HG03039 (cell line): ENCODE results near the gene RCAN2.
"Not testable (repeated sequence)": the region's sequence is repeated elsewhere in the genome, so short reads cannot be mapped to it uniquely, and the experiment has no call there.

ENCODE experiments used
- ATAC-seq: cut with Tn5 transposase; IDR thresholded peaks from one replicate; pipeline ENCODE4 v1.9.1; 2021; ENCODE audit warnings: mild to moderate bottlenecking, moderate library complexity; ENCODE audit not compliant: unreplicated experiment

The RCAN2 gene

GRCh38 chr6:46340246-46340645 is 151.0 kb downstream of the RCAN2 start:
- no peak for ATAC-seq

- peak; percentile 62 for ATAC-seq
Observed at GRCh38 chr6:46338131-46338530, 153.1 kb downstream of the RCAN2 start.

GRCh38 chr6:46334442-46334841 is 156.8 kb downstream of the RCAN2 start:
- ATAC-seq: no peak

GRCh38 chr6:46333481-46333880 is 157.8 kb downstream of the RCAN2 start:
- no peak for ATAC-seq

GRCh38 chr6:46332448-46332847 is 158.8 kb downstream of the RCAN2 start:
- not testable (repeated sequence) for ATAC-seq

GRCh38 chr6:46331461-46331860 is 159.8 kb downstream of the RCAN2 start:
- ATAC-seq: no peak

- ATAC-seq: no peak
Observed at GRCh38 chr6:46329568-46329967, 161.7 kb downstream of the RCAN2 start.

GRCh38 chr6:46327779-46328178 is 163.5 kb downstream of the RCAN2 start:
- ATAC-seq: no peak

- ATAC-seq: no peak
Observed at GRCh38 chr6:46325561-46326530, 165.4 kb downstream of the RCAN2 start.

GRCh38 chr6:46324706-46325105 is 166.5 kb downstream of the RCAN2 start:
- ATAC-seq: no peak

GRCh38 chr6:46323966-46324622 is 167.2 kb downstream of the RCAN2 start:
- ATAC-seq: no peak

- no peak for ATAC-seq
Observed at GRCh38 chr6:46323312-46323965, 167.8 kb downstream of the RCAN2 start.

GRCh38 chr6:46320505-46320904 is 170.7 kb downstream of the RCAN2 start:
- no peak for ATAC-seq

- ATAC-seq: no peak
Observed at GRCh38 chr6:46315589-46315988, 175.7 kb downstream of the RCAN2 start.

GRCh38 chr6:46312654-46313053 is 178.6 kb downstream of the RCAN2 start:
- ATAC-seq: no peak

- ATAC-seq: no peak
Observed at GRCh38 chr6:46310196-46310595, 181.1 kb downstream of the RCAN2 start.

GRCh38 chr6:46306431-46306830 is 184.8 kb downstream of the RCAN2 start:
- ATAC-seq: no peak

GRCh38 chr6:46305833-46306232 is 185.4 kb downstream of the RCAN2 start:
- ATAC-seq: no peak

- no peak for ATAC-seq
Observed at GRCh38 chr6:46305236-46305635, 186.0 kb downstream of the RCAN2 start.

GRCh38 chr6:46302816-46303215 is 188.4 kb downstream of the RCAN2 start:
- no peak for ATAC-seq

GRCh38 chr6:46302176-46302575 is 189.1 kb downstream of the RCAN2 start:
- ATAC-seq: no peak

- ATAC-seq: no peak
Observed at GRCh38 chr6:46299253-46299652, 192.0 kb downstream of the RCAN2 start.
